Glomerular endothelial cell (primary cell): ENCODE measurements around the gene ZNF566. TPM values are rescaled to one million over a fixed set of nuclear protein-coding genes. Genes with fewer than 3 reads are reported as not detected.

Source experiments
- DNase-seq: peaks from one replicate; pipeline ENCODE4 v3.0.0-alpha.2; 2011; ENCODE audit warnings: low read depth, low spot score; ENCODE audit errors: extremely low read depth
- total RNA-seq: library from RNA; depleted of rRNA; stranded (reverse); fragments of >200 nt; gene quantifications from 2 replicates; pipeline ENCODE4 v1.2.3, GENCODE V29; 2015

The ZNF566 gene
- total RNA-seq, 1 donor from 2014 or later = 11.1 TPM

GRCh38 chr19:36449059-36449670 lies 40.2 kb downstream of the ZNF566 start:
- DNase-seq = no peak

- DNase-seq = no peak
These were observed 48.0 kb downstream of the ZNF566 start for GRCh38 chr19:36441339-36441738.

- no peak for DNase-seq
These were observed 52.8 kb downstream of the ZNF566 start for GRCh38 chr19:36436531-36436930.

- DNase-seq = no peak
These were observed 65.4 kb downstream of the ZNF566 start for GRCh38 chr19:36423925-36424324.

- no peak for DNase-seq
These were observed 67.4 kb downstream of the ZNF566 start for GRCh38 chr19:36421749-36422481.

- DNase-seq = no peak
These were observed 68.2 kb downstream of the ZNF566 start for GRCh38 chr19:36420961-36421748.

- DNase-seq = no peak
These were observed 70.9 kb downstream of the ZNF566 start, which contains the start of gene ZFP82 for GRCh38 chr19:36418287-36419001. TSS of gene ZFP82 (minus strand) at chr19:36418644. CDS start at chr19:36409789, 8,855 bp downstream.

- no peak for DNase-seq
These were observed 71.5 kb downstream of the ZNF566 start for GRCh38 chr19:36417752-36418286.

GRCh38 chr19:36409841-36410240 lies 79.5 kb downstream of the ZNF566 start:
- no peak for DNase-seq

GRCh38 chr19:36408101-36408500 lies 81.3 kb downstream of the ZNF566 start:
- no peak for DNase-seq

- no peak for DNase-seq
These were observed 84.9 kb downstream of the ZNF566 start for GRCh38 chr19:36404498-36404897.

- no peak for DNase-seq
These were observed 87.9 kb downstream of the ZNF566 start for GRCh38 chr19:36401475-36401874.

GRCh38 chr19:36398571-36398970 lies 90.8 kb downstream of the ZNF566 start:
- no peak for DNase-seq

Other genes starting within 250 kb of the ZNF566 start
- gene ZFP14, start 110.4 kb downstream of the ZNF566 start, total RNA-seq = 1.2 and 3.5 TPM in 2 replicates
- 3.5 and 4.7 TPM in 2 replicates for gene ZFP82, start 70.9 kb downstream of the ZNF566 start, total RNA-seq
- 12.7 and 13.8 TPM in 2 replicates for gene ZNF260, start 38.7 kb upstream of the ZNF566 start, total RNA-seq
- 4.1 and 8.1 TPM in 2 replicates for gene ZNF529, start 83.7 kb upstream of the ZNF566 start, total RNA-seq
- 6.0 and 8.5 TPM in 2 replicates for gene ZNF382, start 115.8 kb upstream of the ZNF566 start, total RNA-seq
- gene ZNF461, start 177.3 kb upstream of the ZNF566 start, total RNA-seq = 5.4 and 12.4 TPM in 2 replicates
- gene ZNF567, start 198.1 kb upstream of the ZNF566 start, total RNA-seq = 4.4 and 11.0 TPM in 2 replicates